Measurements from ENCODE around the gene KIAA0319L.
"Not testable (repeated sequence)": the region's sequence is repeated elsewhere in the genome, so short reads cannot be mapped to it uniquely, and the experiment has no call there.

Gene KIAA0319L

DNA sequence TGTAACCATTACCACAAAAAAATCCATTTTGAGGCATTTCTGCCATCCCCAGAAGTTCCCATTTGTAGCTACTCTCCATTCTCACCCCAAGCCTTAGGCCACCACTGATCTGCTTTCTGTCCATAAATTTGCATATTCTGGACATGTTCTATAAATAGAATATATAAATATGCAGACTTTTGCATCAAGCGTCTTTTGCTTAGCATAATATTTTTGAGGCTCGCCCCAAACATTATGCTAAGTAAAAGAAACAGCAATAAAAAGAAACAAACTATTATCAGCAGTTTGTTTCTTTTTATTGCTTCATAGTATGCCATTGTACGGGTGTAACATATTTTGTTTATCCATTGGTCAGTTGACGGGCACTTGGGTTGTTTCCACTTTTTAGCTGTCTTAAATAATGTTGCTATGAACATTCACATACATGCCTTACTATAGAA, 23.8 kb upstream of the KIAA0319L start:
- DNase-seq = no peak

DNA sequence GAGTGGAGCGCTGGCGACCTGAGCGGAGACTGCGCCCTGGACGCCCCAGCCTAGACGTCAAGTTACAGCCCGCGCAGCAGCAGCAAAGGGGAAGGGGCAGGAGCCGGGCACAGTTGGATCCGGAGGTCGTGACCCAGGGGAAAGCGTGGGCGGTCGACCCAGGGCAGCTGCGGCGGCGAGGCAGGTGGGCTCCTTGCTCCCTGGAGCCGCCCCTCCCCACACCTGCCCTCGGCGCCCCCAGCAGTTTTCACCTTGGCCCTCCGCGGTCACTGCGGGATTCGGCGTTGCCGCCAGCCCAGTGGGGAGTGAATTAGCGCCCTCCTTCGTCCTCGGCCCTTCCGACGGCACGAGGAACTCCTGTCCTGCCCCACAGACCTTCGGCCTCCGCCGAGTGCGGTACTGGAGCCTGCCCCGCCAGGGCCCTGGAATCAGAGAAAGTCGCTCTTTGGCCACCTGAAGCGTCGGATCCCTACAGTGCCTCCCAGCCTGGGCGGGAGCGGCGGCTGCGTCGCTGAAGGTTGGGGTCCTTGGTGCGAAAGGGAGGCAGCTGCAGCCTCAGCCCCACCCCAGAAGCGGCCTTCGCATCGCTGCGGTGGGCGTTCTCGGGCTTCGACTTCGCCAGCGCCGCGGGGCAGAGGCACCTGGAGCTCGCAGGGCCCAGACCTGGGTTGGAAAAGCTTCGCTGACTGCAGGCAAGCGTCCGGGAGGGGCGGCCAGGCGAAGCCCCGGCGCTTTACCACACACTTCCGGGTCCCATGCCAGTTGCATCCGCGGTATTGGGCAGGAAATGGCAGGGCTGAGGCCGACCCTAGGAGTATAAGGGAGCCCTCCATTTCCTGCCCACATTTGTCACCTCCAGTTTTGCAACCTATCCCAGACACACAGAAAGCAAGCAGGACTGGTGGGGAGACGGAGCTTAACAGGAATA, 20.1 kb upstream of the KIAA0319L start:
- DNase-seq = peak; percentile 19

DNA sequence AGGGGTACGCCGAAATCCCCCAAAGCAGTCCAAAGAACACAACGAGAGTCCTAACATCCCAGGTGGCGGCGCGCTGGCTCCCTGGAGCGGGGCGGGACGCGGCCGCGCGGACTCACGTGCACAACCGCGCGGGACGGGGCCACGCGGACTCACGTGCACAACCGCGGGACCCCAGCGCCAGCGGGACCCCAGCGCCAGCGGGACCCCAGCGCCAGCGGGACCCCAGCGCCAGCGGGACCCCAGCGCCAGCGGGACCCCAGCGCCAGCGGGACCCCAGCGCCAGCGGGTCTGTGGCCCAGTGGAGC, 19.5 kb upstream of the KIAA0319L start:
- DNase-seq = not testable (repeated sequence)

DNA sequence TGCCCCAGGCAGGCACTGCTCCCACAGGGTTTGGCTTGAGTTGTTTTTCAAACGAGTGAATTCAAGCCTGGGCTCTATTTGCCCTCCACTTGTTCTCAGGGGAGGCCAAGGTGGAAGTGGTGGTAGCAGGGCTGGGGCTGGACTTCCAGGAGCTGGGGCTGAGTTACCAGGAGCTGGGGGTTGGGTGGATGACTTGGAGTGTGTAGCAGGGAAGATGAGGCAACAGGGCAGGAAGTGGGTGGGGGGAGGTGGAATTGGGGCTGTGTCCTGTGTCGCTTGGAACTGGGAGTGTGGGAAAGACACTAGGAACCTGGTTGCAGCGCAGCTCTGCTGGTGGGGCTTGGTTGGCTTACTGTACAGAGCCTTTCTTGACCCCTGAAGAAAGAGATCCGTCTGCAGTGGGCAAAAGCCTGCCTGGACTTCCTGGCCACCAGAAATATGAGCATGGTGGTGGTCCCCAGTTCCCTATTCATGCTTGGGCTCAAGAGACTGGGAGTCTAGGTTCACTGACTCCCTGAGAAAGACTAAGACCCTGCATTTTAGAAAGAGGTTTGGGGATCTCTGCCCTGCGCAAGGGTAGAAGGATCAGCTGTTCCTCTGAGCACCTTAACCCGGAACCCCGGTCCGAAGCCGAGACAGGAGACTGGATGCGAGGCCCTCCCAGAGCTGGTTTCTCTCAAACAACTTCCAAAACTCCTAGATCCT, 19.0 kb upstream of the KIAA0319L start:
- DNase-seq = peak; percentile 21

DNA sequence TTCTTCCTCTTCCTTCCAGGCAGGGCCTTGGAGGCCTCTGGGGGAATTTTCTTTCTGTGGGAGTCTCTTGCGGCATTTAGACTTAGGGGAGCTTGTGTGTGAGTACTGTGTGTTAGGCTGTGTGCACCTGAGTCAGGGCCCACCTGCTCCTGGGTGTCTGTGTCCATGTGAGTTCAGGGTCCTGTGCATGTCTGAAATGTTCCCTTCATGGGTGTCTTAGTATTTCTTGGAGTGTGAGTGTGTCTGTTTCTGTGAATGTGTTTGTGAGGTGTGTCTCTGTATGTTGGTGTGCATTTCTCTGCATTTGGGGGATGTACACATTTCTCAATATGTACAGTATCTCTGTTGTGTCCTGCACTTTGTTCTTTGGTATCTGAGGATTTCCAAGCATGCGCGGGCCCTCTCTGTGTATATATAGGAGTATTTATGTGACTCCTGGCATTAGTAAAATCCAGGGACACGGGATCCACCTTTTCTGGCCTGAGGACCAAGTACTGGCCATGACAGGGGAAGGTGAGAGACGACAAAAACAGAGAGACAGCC, 18.3 kb upstream of the KIAA0319L start:
- DNase-seq = no peak

DNA sequence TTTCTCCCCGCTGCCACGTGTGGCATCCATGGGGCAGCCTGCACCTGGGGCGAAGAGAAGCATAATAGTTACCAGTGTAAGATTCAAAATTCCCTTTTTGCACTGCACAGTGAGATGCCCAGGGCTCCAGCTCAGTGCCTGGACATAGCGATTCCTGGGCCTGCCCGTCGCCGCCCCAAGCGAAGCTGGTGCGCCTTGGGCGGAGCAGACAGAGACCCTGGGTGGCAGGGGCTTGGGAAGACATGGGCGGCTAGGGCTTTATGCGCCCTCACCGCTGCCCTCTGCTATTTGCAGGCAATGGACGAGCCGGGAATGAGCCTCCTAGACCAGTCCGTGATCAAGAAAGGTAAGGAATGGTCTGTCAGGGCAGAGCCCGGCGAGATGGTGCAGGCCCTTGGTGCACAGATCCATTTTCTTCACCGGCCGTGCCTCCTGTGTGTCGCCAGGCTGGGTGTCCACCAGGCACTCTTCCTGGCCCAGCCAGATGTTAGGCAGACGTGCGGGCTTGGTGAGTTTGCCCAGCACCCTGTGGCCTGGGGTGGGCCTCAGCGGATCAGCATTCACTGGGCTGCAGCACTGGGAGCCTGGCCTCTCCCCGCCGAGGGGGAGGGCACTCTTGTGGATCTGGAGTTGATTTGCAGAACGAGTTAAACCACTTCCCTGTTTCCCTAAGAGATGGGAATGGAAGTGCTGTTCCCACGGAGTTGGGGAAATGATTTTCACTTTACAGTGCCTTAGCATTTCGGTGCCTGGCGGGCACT, 17.6 kb upstream of the KIAA0319L start:
- no peak for DNase-seq

DNA sequence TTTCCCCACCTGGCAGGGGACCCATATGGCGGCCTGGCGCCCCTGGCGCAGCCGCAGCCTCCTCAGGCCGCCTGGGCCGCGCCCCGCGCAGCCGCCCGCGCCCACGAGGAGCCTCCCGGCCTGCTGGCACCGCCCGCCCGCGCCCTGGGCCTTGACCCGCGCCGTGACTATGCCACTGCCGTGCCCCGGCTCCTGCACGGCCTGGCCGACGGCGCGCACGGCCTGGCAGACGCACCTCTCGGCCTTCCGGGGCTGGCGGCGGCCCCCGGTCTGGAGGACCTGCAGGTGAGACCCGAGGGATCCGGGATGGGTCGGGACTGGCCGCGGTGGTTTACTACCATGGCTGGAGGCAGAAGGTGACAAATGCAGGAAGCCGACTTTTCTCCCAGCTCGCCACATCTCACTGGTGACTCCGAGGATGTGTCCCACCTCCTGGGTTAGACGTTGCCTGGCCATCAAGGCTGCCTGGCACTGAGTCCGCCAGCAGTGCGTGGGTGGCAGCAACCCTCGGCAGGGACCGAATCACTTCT, 17.0 kb upstream of the KIAA0319L start:
- no peak for DNase-seq

DNA sequence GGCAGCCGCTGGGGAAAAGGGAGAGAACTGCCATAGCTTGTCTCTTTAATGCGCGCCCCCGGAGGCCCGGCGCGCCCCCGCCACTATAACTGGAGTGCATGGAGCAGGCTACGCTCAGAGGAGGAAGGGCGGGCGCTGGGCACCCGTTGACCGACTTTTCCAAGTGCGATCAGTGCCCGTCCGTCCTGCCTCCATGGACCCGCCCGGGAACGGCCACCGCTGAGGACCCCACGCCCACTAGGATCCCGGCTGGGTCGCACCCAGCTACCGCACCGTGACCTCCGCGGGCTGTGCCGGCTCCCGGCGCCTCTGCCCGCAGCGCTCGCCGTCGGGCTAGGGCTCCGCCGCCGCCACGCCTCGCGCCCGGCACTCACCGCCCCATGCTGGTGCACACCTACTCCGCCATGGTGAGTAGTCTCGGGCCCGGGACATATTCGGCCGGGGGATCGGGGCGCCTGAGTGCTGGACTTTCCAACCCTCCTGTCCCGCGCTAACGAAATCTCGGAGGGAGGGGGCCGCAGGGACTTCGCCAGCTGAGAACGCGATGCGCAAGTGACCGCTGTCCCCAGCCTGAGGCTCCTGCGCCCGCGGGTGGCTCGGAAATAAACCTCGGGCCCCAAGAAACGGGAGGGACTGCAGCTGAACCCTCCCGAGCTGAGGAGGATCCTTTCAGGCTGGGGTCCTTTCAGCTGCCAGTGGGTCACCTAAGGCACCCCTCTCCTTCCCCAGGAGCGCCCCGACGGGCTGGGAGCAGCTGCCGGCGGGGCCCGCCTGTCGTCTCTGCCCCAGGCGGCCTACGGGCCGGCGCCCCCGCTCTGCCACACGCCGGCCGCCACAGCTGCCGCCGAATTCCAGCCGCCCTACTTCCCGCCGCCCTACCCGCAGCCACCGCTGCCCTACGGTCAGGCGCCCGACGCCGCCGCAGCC, 16.3 kb upstream of the KIAA0319L start, which contains the start of gene TFAP2E:
Gene TFAP2E (plus strand): TSS at position 117 of the 927 bp plus-strand sequence. CDS start 264 bp downstream, at position 381.
- peak; percentile 27 for DNase-seq

DNA sequence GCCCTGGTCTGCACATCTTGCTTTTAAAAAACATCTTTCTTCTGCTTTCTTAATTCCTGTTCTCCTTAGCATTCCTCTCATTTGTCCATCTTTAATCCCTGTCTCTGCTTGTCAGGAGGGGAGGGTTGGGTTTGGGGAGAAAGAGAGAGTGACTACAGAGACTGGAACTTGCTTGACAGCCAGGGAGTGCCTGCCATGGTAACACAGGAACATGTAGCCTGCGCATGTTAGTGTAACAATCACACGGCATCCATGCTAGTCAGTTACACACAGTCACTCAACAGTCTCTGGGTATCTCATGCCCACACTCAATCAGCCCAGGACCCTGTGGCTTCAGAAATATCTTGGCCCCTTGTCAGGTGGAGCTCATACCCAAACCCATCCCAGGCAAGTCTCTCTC, 15.1 kb upstream of the KIAA0319L start:
- DNase-seq = no peak

DNA sequence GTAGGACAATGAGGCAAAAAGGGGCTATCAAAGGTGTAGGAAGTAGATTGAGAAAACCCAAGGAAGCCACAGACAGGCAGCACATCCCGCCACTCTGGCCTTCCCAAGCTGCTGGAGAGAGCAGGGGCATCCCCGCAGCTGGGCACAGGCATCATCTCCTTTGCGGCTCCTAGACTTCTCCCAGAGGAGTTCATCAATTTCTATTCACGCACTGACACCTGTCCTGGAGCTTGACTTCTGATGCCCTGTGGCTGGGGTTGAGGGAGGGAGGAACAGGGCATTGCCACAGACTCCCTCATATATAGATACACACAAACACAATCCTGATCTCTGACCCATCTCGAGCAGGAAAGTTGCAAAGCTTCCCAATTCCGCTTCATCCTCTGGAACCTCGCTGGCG, 14.1 kb upstream of the KIAA0319L start:
- no peak for DNase-seq

DNA sequence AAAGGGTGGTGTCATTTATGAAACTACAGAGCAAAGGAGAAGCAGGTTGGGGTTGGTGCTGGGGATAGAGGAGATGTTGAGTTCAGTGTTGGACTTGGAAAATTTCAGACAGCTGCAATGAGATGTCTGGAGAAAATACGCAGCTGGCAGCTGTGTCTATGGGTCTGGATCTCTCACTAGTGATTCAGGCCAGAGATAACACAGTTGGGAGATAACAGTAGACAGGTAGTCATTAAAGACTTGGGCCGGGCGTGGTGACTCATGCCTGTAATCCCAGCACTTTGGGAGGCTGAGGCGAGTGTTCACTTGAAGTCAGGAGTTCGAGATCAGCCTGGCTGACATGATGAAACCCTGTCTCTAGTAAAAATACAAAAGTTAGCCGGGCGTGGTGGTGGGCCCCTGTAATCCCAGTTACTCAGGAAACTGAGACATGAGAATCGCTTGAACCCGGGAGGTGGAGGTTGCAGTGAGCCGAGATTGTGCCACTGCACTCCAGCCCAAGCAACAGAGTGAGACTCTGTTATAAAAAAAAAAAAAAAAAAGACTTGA, 13.5 kb upstream of the KIAA0319L start:
- no peak for DNase-seq

DNA sequence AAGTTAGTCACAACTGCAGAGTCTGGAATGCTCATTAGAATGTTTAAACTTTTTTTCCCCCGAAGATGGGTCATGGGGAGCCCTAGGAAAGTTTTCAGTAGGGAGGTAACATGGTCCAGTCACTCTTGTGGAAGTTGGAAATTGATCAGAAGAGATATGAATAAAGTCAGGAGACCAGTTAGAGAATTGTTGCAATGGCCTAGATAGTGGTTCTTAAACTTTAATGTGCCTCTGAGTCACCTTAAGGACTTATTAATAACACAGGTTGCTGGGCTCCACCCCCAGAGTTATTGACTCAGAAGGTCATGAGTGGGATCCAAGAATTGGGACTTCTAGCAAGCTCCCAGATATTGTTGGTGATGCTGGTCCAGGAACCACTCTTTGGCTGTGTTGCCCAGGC, 12.7 kb upstream of the KIAA0319L start:
- no peak for DNase-seq

DNA sequence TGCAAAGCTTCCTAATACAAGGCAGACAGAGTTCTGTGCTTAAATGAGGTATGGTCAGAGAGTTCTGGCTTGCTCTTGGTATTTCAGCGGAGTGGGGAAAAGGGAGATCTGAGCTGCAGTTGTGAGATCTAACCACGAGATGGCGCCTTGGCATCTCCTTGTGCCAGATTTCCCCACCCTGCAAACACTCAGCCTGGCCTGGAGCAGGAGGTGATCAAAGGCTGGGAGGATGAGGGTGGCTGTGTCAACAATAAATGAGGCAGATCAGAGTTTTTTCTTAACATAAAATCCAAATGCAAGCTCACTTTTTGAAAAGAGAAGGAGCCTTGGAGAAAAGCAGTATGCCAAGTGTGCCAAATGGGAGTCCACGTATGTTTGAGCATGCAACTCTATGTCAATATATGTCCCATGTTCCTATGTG, 11.8 kb upstream of the KIAA0319L start:
- DNase-seq = peak; percentile 65

DNA sequence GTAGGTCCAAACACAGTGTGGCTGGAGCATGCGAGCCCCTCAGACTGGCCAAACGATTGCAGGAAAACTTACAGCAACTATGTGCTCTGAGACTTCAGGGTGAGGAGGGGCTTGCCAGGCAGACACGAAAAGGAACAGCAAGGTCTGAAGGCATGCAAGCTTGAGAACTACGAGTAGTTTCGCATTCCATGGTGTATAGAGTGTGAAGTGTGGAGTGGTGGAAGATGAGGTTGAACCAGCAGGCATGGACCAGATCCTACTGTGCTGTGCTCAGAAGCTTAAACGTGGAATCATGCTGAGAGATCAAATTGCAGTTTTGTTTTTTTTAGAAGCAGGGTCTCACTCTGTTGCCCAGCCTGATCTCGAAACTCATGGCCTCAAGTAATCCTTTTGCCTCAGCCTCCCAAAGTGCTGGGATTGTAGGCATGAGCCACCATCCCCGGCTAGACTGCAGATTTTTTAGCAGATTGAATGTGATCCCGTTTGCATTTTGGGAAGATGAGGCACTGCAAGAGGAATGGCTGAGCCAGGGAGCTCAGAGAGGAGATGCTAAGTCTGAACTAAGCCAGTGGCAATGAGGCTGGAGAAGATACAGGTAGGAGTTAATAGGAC, 10.8 kb upstream of the KIAA0319L start:
- no peak for DNase-seq

DNA sequence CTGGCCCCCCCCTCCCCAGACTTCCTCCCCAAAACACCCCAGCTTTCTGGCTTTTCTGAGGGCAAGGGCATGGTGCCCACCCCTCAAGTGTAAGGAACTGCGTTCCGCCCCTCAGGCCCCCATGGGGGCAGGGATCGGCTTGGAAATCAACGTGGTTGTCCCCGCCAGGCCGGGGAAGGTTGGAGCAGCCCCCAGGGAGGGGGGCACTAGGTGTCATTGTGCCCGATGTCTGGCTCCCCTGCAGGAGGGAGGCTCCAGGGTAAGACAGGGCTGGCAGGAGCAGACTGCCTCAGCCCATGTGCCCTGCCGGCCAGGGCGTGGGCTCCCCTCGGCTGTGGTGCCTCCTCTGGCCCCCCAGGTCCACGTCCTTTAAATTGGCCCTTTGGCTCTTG, 8.5 kb upstream of the KIAA0319L start:
- DNase-seq = no peak

DNA sequence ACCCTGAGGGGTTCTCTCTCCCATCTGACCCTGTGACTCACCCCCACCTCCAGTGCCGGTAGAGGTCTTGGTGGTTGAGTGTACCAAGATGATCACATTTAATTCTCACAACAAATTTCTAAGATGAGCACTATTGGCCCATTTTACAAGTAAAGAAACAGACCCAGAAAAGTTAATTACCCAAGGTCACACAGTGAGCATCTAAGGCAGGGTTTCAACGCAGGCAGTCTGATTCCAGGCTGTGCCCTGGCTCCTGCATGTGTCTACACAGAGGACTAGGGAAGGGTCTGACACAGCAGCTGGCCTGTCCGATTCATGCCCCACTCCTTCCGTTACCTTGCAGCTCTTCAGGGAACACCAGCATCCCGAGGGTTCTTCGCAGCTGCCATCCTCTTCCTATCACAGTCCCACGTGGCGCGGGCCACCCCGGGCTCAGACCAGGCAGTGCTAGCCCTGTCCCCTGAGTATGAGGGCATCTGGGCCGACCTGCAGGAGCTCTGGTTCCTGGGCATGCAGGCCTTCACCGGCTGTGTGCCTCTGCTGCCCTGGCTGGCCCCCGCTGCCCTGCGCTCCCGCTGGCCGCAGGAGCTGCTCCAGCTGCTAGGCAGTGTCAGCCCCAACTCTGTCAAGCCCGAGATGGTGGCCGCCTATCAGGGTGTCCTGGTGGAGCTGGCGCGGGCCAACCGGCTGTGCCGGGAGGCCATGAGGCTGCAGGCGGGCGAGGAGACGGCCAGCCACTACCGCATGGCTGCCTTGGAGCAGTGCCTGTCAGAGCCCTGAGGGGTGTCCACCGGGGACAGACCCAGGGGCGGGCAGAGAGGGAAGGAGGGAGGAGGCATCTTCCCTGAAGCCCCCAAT, 7.9 kb upstream of the KIAA0319L start:
- DNase-seq = no peak

DNA sequence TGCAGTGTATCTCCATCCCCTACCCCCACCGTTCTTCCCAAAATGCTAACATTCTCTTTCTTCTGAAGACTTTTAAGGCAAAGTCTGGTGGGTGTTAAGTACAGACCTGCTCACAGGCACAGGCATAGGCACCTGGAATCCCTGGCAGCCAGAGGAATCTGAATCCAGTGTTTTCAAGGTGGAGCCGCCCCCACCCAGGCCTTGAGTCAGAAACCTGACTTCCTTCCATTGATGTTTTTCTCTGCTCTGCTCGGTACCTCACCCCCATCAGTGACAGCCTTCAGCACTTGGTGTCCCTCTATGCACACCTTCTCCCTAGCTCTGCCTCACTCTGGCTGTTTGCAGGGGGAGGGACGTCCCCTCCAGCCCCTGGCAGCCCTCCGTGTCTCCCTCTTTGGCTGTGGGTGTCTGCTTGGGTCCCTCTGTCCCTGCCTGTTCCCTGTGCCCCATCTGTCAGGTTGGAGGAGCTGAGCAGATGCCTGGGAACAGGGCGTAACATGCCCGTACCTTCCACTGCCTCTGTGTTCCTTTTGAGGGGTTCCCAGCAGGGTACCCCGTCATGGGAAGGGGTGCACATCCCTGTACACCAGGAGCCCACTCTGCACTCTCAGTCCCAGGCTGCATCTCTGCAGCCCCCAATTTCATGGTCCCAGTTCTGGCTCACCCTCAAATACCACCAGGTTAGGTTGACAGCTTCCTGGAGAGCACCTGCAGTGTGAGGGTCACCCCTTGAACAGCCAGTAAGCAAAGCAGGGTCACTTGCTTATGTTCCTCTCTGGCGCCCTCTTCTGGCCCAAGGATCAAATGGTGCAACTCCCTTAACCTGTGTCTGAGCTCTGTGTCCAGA, 7.1 kb upstream of the KIAA0319L start:
- DNase-seq = peak; percentile 69

DNA sequence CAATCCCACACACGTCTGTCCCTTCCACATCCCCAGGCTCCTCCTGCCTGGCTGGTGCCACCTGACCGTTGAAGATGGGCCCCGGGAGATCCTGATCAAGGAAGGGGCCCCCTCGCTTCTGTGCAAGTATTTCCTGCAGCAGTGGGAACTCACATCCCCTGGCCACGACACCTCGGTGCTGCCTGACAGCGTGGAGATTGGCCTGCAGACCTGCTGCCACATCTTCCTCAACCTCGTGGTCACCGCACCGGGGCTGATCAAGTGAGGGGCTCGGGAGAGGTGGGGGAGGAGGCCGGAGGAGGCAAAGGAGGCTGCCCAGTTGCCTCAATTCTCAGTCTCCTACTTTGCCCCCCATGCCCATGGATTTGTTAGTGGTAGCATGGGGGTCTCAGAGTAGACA, 6.0 kb upstream of the KIAA0319L start:
- no peak for DNase-seq

Data from fibroblast of skin of scalp (primary cell).